Effector memory CD4-positive, alpha-beta T cell (primary cell): ENCODE measurements around the gene RAB43.

Experiments
- DNase-seq, 3 donors: peaks; one replicate each; pipeline ENCODE4 v3.0.0-alpha.2; 2020
- H3K27ac ChIP-seq: 2 replicates; pipeline ENCODE4 v1.7.0; 2013; ENCODE audit warnings: mild to moderate bottlenecking, low read length, moderate library complexity; ENCODE audit not compliant: insufficient read depth, poor library complexity, severe bottlenecking
- H3K27me3 ChIP-seq: replicated peaks from 2 replicates; pipeline ENCODE4 v1.7.0; 2013; ENCODE audit warnings: mild to moderate bottlenecking, low read length; ENCODE audit not compliant: insufficient read depth, control insufficient read depth, poor library complexity, severe bottlenecking
- H3K36me3 ChIP-seq: 2 replicates; pipeline ENCODE4 v1.7.0; 2013; ENCODE audit warnings: mild to moderate bottlenecking, low read length, moderate library complexity; ENCODE audit not compliant: control insufficient read depth, insufficient read depth
- H3K4me1 ChIP-seq: 2 replicates; pipeline ENCODE4 v1.7.0; 2013; ENCODE audit warnings: low read length, mild to moderate bottlenecking; ENCODE audit not compliant: control insufficient read depth, insufficient read depth, poor library complexity, severe bottlenecking
- H3K4me3 ChIP-seq: 2 replicates; pipeline ENCODE4 v1.7.0; 2013; ENCODE audit warnings: low read length, low read depth, mild to moderate bottlenecking; ENCODE audit not compliant: insufficient read depth, poor library complexity, severe bottlenecking
- H3K9me3 ChIP-seq: 2 replicates; pipeline ENCODE4 v1.7.0; 2013; ENCODE audit warnings: mild to moderate bottlenecking, low read length, moderate library complexity; ENCODE audit not compliant: control insufficient read depth

RAB43 gene

GRCh38 chr3:129107793-129108192 lies 13.8 kb downstream of the RAB43 start:
- Histone ChIP-seq H3K36me3 (peaks cover 32% of the 10 kb centered on the region), H3K4me1 (peaks cover 12% of the 10 kb centered on the region), H3K9me3 (no peaks in the 10 kb centered on the region), H3K4me3 (no peak overlapping the region), H3K27ac (no peak overlapping the region), H3K27me3 (no peaks in the 10 kb centered on the region)
- no peak for DNase-seq

- no peaks in the 10 kb centered on the region for H3K9me3 ChIP-seq
- no peak overlapping the region for H3K4me3 ChIP-seq
- H3K27ac ChIP-seq = no peak overlapping the region
- H3K27me3 ChIP-seq = no peaks in the 10 kb centered on the region
- peaks cover 15% of the 10 kb centered on the region for H3K4me1 ChIP-seq
- peaks cover 32% of the 10 kb centered on the region for H3K36me3 ChIP-seq
- DNase-seq = no peak
Observed at GRCh38 chr3:129106866-129107565, 14.6 kb downstream of the RAB43 start.

- H3K36me3 ChIP-seq = peaks cover 32% of the 10 kb centered on the region
- no peaks in the 10 kb centered on the region for H3K9me3 ChIP-seq
- DNase-seq = no peak
- H3K27me3 ChIP-seq = no peaks in the 10 kb centered on the region
- no peak overlapping the region for H3K4me3 ChIP-seq
- no peak overlapping the region for H3K27ac ChIP-seq
- peaks cover 15% of the 10 kb centered on the region for H3K4me1 ChIP-seq
Observed at GRCh38 chr3:129106320-129106719, 15.3 kb downstream of the RAB43 start.

- Histone ChIP-seq H3K36me3 (peaks cover 32% of the 10 kb centered on the region), H3K27me3 (no peaks in the 10 kb centered on the region), H3K4me3 (no peak overlapping the region), H3K27ac (no peak overlapping the region), H3K9me3 (no peaks in the 10 kb centered on the region), H3K4me1 (peaks cover 15% of the 10 kb centered on the region)
- no peak for DNase-seq
Observed at GRCh38 chr3:129105862-129106261, 15.7 kb downstream of the RAB43 start.

- Histone ChIP-seq H3K36me3 (peaks cover 32% of the 10 kb centered on the region), H3K9me3 (no peaks in the 10 kb centered on the region), H3K27ac (no peak overlapping the region), H3K4me1 (peaks cover 15% of the 10 kb centered on the region), H3K27me3 (no peaks in the 10 kb centered on the region), H3K4me3 (no peak overlapping the region)
- DNase-seq = no peak
Observed at GRCh38 chr3:129104498-129105079, 17.0 kb downstream of the RAB43 start.

- H3K4me1 ChIP-seq = peaks cover 15% of the 10 kb centered on the region
- H3K27me3 ChIP-seq = no peaks in the 10 kb centered on the region
- H3K27ac ChIP-seq = no peak overlapping the region
- peaks cover 32% of the 10 kb centered on the region for H3K36me3 ChIP-seq
- H3K9me3 ChIP-seq = no peaks in the 10 kb centered on the region
- H3K4me3 ChIP-seq = no peak overlapping the region
- no peak for DNase-seq
Observed at GRCh38 chr3:129104051-129104450, 17.6 kb downstream of the RAB43 start.

- Histone ChIP-seq H3K4me1 (peaks cover 12% of the 10 kb centered on the region), H3K9me3 (no peaks in the 10 kb centered on the region), H3K36me3 (peaks cover 26% of the 10 kb centered on the region), H3K27ac (no peak overlapping the region), H3K4me3 (no peak overlapping the region), H3K27me3 (no peaks in the 10 kb centered on the region)
- DNase-seq = no peak
Observed at GRCh38 chr3:129103296-129103695, 18.3 kb downstream of the RAB43 start.

GRCh38 chr3:129101370-129102138 lies 20.1 kb downstream of the RAB43 start:
- no peaks in the 10 kb centered on the region for H3K27me3 ChIP-seq
- peaks cover 8% of the 10 kb centered on the region for H3K4me1 ChIP-seq
- H3K27ac ChIP-seq = no peak overlapping the region
- no peak for DNase-seq
- no peaks in the 10 kb centered on the region for H3K9me3 ChIP-seq
- H3K36me3 ChIP-seq = peaks cover 9% of the 10 kb centered on the region
- H3K4me3 ChIP-seq = no peak overlapping the region

GRCh38 chr3:129100274-129100673 lies 21.3 kb downstream of the RAB43 start:
- DNase-seq = no peak
- peaks cover 8% of the 10 kb centered on the region for H3K4me1 ChIP-seq
- H3K27ac ChIP-seq = no peak overlapping the region
- H3K9me3 ChIP-seq = no peaks in the 10 kb centered on the region
- H3K27me3 ChIP-seq = no peaks in the 10 kb centered on the region
- peaks cover 7% of the 10 kb centered on the region for H3K36me3 ChIP-seq
- no peak overlapping the region for H3K4me3 ChIP-seq

- H3K4me1 ChIP-seq = peaks cover 3% of the 10 kb centered on the region
- no peak for DNase-seq
- H3K27me3 ChIP-seq = no peaks in the 10 kb centered on the region
- H3K9me3 ChIP-seq = no peaks in the 10 kb centered on the region
- H3K4me3 ChIP-seq = no peak overlapping the region
- no peak overlapping the region for H3K27ac ChIP-seq
- peaks cover 33% of the 10 kb centered on the region for H3K36me3 ChIP-seq
Observed at GRCh38 chr3:129095285-129095684, 26.3 kb downstream of the RAB43 start.
